Transverse colon (tissue), 4 donors: ENCODE data around the gene AKAP1. TPM values are rescaled to one million over a fixed set of nuclear protein-coding genes. Genes with fewer than 3 reads are reported as not detected.

Experiments used
- DNase-seq: peaks from one replicate; pipeline ENCODE4 v3.0.0-alpha.2; 2019
- H3K27ac ChIP-seq, 4 donors: fragments of 200-600 bp; sonication (generic); 2 replicates each; pipeline ENCODE4 v1.5.1; 2016 to 2018; ENCODE audit warnings: inconsistent platforms in 4 of 4
- H3K27me3 ChIP-seq: fragments of 200-600 bp; sonication (generic); 2 replicates; pipeline ENCODE4 v1.5.1; 2017; ENCODE audit warnings: inconsistent platforms
- H3K36me3 ChIP-seq, 4 donors: fragments of 200-600 bp; sonication (generic); 2 replicates each; pipeline ENCODE4 v1.5.1; 2017 to 2019; ENCODE audit warnings: inconsistent platforms in 4 of 4
- H3K4me1 ChIP-seq, 4 donors: fragments of 200-600 bp; sonication (generic); 2 replicates each; pipeline ENCODE4 v1.5.1; 2017 to 2020; ENCODE audit warnings: inconsistent platforms in 4 of 4
- H3K4me3 ChIP-seq, 4 donors: fragments of 200-600 bp; sonication (generic); 1 replicate in 1 of 4; 2 replicates in 3 of 4; pipeline versions ENCODE4 v1.5.1 to v1.6.1; 2017 to 2019; ENCODE audit warnings: inconsistent platforms in 4 of 4
- H3K9me3 ChIP-seq, 2 donors: fragments of 200-600 bp; sonication (generic); 2 replicates each; pipeline ENCODE4 v1.5.1; 2017 to 2019; ENCODE audit warnings: inconsistent platforms in 2 of 2
- CTCF ChIP-seq, 5 experiments: fragments of 200-600 bp in 3 of 5; fragments of 450-650 bp in 2 of 5; sonication (generic) in 3 of 5; IDR thresholded peaks; 1 replicate in 2 of 5; 2 replicates in 3 of 5; pipeline ENCODE4 v1.5.1; 2016 to 2017; ENCODE audit warnings: antibody characterized with exemption in 5 of 5, inconsistent platforms in 3 of 5, mild to moderate bottlenecking in 2 of 5, moderate library complexity in 1 of 5
- EP300 ChIP-seq: sonication (generic); formaldehyde crosslinking; IDR thresholded peaks from one replicate; pipeline ENCODE4 v1.6.1; 2017; ENCODE audit warnings: antibody characterized with exemption, low read depth
- POLR2A ChIP-seq: fragments of 450-650 bp; IDR thresholded peaks from one replicate; pipeline ENCODE4 v1.6.1; 2016; ENCODE audit warnings: antibody characterized with exemption, mild to moderate bottlenecking, moderate library complexity
- POLR2AphosphoS5 ChIP-seq, 3 donors: sonication (generic); formaldehyde crosslinking; IDR thresholded peaks; one replicate each; pipeline ENCODE4 v1.6.1; 2016; ENCODE audit warnings: antibody characterized with exemption in 3 of 3
- WGBS, 2 donors: methylation state at CpG; one replicate each; pipeline ENCODE4 v1.1.5; 2018; ENCODE audit warnings: low coverage in 1 of 2; 5-methylcytosine and 5-hydroxymethylcytosine counted together
- in situ Hi-C, 4 donors: fragments of 200-750 bp; cut with MboI; loops; one replicate each; pipeline versions ENCODE4 v1.15.0 to v1.15.1; 2017; ENCODE audit warnings: low sequenced_read_pairs in 3 of 4, low pct_ligation_motif_present in 1 of 4, low pct_unique_long_range_greater_than_20kb in 1 of 4
- intact Hi-C: fragments of 100-400 bp; cut with DNase I; formaldehyde crosslinking; loops from one replicate; pipeline ENCODE4 v1.15.1; 2023; ENCODE audit warnings: low total_unique reads
- total RNA-seq, 4 donors: library from RNA; depleted of rRNA; stranded (reverse); fragments of >200 nt; gene quantifications; one replicate each; pipeline ENCODE4 v1.1.0, GENCODE V29; 2016

AKAP1 gene
- total RNA-seq, 4 donors from 2014 or later = 137 to 193 (median 171) TPM

GRCh38 chr17:57168695-57169094 lies 83.6 kb downstream of the AKAP1 start:
- Histone ChIP-seq H3K4me3 (no peak overlapping the region), H3K9me3 (no peaks in the 10 kb centered on the region), H3K36me3 (no peaks in the 10 kb centered on the region), H3K27ac (no peak overlapping the region), H3K27me3 (peaks cover 10% of the 10 kb centered on the region), H3K4me1 (no peaks in the 10 kb centered on the region)
- DNase-seq = no peak
- TF ChIP-seq EP300 (no peak), POLR2A (no peak), POLR2AphosphoS5 (IDR thresholded peaks at IDR 0.05) (no peak), CTCF (IDR thresholded peaks at IDR 0.05) (no peak)
- WGBS, 2 donors = 62 to 65% methylated on average over 2 of the region's 2 CpGs
- intact Hi-C loops (no loop called here), in situ Hi-C loops (no loop called here)

GRCh38 chr17:57170866-57171265 lies 85.8 kb downstream of the AKAP1 start:
- Histone ChIP-seq H3K4me1 (no peaks in the 10 kb centered on the region), H3K9me3 (no peaks in the 10 kb centered on the region), H3K27me3 (peaks cover 10% of the 10 kb centered on the region), H3K4me3 (no peak overlapping the region), H3K36me3 (no peaks in the 10 kb centered on the region), H3K27ac (no peak overlapping the region)
- no peak for TF ChIP-seq CTCF (IDR thresholded peaks at IDR 0.05)
- no peak for TF ChIP-seq POLR2A
- no peak for TF ChIP-seq POLR2AphosphoS5 (IDR thresholded peaks at IDR 0.05)
- no peak for TF ChIP-seq EP300
- intact Hi-C loops (no loop called here), in situ Hi-C loops (no loop called here)
- WGBS, 2 donors = 68 to 75% methylated on average over 4 of the region's 4 CpGs
- DNase-seq = no peak

Other genes starting within 250 kb of the AKAP1 start
- 100 to 1,000 TPM in 2 of 4 donors, 10 to 100 TPM in 2; 67.5 to 251 (median 97.7) TPM for gene TRIM25, start 171.2 kb upstream of the AKAP1 start, total RNA-seq
- 10 to 100 TPM in 2 of 4 donors, 1 to 10 TPM in 2; 1.5 to 12.2 (median 8.2) TPM for gene COIL, start 124.2 kb upstream of the AKAP1 start, total RNA-seq
- 10 to 100 TPM; 13.1 to 39.7 (median 20.3) TPM for gene SCPEP1, start 107.1 kb upstream of the AKAP1 start, total RNA-seq
- 10 to 100 TPM; 20.6 to 36.0 (median 29.3) TPM for gene MSI2, start 171.3 kb downstream of the AKAP1 start, total RNA-seq